HK-2 (cell line): ENCODE data around the gene PSMD1.
"Not testable (repeated sequence)": the region's sequence is repeated elsewhere in the genome, so short reads cannot be mapped to it uniquely, and the experiment has no call there.

Experiments used
- DNase-seq: peaks from one replicate; pipeline ENCODE4 v3.0.0-alpha.2; 2018; ENCODE audit not compliant: unreplicated experiment

Gene PSMD1

DNA sequence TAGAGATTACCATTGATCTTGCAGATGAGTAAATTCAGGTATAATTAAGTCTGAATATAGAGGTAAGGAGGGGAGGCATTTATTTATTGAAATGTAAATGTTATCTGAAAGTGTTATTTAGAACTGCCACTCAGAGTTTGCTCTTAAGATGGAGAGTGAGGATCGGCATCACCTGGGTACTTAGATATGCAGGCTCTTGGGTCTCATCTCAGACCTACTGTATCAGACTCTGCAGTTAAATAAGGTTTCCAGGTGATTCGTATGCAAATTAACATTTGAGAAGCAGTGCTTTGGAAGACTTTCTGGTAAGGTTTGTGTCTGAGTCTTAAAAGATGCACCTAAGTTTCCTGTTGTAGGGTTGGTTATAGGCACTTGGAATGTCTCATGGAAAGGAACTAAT lies 59.0 kb downstream of the PSMD1 start:
- no peak for DNase-seq

- DNase-seq, result no peak
Measured at GRCh38 chr2:231117148-231117547, 60.5 kb downstream of the PSMD1 start.

DNA sequence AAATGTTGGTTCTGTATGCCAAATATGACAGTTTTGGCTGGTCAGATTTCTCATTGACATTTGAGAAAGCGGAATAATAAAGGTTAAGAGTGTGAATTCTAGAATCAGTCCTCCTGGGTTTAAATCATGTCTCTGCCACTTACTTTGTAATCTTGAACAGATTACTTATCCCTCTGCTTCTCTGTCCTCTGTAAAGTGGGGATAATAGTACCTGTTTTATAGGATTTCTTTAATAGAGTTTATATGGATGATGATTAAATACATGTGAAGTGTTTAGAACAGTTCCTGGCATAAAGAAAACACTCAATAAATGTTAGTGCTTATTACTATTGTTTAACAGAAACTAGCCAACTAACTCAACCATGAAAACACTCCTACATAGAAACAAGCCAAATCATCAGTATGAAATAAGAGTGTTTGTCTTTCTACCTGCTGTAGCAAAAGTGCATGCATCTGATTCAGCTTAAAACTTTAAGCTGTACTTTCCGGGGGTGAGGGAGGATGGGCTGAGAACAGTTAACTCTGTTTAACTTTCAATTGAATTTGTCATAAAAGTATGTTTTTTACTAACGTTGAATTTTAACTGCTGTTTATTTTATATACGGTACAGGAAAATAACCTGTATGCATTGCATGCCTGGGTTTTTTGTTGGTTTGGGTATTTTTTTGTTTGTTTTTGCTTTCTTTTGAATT lies 61.4 kb downstream of the PSMD1 start:
- DNase-seq, result no peak

GRCh38 chr2:231118614-231118942 lies 61.9 kb downstream of the PSMD1 start:
- no peak for DNase-seq

GRCh38 chr2:231123362-231123898 lies 66.8 kb downstream of the PSMD1 start:
- no peak for DNase-seq

DNA sequence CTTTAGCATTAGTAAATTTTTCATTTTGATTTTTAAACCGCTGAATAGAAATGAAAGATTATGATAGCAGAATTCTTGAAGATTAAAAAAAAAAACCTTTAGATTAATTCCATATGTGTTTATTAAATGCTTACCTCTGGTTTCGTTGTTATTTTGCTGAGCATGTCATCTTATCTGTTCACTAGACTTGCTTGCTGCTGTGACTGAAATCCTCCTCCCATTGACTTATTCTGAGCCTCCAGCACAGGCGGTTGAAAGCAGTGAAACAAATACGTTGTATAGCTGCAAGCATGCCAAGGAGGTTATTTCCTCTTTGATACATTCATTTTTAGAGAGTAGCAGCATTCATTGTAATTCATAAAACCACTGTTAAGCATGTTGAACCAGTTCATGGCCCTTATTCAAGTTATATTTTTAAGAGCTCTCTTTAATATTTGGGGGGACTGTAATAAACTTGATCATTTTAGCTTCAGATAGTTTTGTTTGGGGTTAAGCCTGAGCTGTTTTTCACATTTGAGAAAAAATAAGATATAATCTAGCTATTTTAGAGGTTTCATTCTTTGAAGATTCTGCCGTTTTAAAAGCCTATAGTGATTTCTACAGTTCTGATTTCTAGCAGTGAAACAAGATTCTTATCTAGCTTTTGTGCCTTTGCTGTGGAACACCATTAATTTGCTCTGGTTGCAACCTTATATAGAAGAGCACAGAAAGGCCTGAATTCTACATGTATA lies 68.3 kb downstream of the PSMD1 start, which contains the start of gene HTR2B:
Gene HTR2B, minus strand, starts transcription at position 205 of the 731 bp plus-strand sequence. CDS start 1,278 bp downstream, outside the sequence.
- no peak for DNase-seq

DNA sequence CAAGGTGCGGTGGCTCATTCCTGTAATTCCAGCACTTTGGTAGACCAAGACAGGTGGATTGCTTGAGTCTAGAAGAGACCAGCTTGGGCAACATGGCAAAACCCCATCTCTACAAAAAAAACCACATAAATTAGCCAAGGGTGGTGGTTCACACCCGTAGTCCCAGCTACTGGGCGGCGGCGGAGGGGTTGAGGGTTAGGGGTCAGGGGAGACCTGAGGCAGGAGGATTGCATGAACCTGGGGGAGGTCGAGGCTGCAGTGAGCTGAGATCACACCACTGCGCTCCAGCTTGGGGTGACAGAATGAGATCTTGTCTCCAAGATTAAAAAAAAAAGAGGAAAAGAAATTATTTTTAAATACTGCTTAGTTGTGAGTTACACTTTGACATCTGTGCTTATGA lies 69.5 kb downstream of the PSMD1 start:
- no peak for DNase-seq

DNA sequence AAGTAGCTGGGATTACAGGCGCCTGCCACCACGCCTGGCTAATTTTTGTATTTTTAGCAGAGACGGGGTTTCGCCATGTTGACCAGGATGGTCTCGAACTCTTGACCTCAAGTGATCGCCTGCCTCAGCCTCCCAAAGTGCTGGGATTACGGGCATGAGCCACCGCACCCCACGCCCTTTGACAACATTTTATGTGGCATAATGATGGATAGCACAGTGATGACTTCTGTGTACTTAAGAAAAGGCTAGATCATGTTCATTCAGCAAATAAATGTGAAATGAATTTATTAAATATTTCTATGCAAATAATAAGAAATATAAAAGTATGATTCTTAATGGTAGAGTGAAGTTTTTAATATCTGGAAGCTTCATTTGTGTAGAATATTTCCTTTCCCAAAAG lies 70.8 kb downstream of the PSMD1 start:
- no peak for DNase-seq

DNA sequence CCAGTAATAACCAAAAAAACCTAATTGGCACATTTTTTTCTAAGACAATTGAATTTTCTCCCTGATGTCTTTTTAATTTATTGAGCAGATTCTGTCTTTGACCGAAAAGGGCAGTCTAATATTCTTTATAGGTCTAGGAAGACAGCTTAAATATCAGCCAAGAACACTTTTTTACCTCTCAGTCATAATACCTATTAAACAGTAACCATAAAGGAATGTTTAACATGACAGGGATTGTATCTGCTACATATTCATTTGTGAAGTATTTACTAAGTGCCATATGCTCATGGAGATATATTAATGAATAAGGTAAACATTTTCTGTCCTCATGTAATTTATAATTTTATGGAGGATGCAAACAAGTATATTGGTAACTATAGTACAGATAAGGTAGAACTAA lies 71.3 kb downstream of the PSMD1 start:
- DNase-seq, result no peak

DNA sequence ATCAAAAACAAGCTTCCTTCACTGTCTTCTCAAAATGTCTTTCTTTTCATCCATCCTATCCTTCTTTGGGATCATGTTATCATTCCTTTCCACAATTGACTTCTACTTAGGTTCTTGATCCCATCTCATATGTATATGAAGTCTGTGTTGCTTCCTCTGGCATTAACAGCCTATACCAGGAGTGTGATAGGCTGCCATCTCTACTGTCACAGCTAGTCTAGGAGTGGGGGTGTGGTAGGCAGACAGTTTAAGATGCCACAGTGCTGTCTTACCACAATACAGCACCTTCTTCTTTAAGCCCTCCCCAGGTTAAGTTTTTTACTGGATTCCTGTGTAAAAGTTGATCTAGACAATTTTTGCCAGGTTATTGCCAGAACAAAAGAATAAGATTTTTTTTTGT lies 71.9 kb downstream of the PSMD1 start:
- no peak for DNase-seq

DNA sequence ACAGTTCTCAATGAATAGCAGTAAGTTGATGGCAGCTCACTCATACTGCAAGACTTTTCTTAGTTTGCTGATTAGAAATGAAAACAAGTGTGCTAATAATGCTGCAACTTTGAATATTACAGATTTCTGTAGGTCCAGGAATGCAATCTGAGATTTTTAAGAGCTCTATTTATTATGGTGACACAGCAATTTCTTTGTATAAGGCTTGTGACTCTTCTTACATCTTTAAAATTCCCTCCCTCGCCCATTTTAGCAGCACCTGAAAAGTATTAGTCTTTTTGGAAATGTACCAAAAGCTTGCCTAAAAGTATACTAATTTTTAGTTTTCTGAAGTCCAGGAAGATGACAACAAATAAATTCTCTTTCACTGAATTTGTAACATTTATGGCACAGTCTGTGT lies 72.5 kb downstream of the PSMD1 start:
- no peak for DNase-seq

DNA sequence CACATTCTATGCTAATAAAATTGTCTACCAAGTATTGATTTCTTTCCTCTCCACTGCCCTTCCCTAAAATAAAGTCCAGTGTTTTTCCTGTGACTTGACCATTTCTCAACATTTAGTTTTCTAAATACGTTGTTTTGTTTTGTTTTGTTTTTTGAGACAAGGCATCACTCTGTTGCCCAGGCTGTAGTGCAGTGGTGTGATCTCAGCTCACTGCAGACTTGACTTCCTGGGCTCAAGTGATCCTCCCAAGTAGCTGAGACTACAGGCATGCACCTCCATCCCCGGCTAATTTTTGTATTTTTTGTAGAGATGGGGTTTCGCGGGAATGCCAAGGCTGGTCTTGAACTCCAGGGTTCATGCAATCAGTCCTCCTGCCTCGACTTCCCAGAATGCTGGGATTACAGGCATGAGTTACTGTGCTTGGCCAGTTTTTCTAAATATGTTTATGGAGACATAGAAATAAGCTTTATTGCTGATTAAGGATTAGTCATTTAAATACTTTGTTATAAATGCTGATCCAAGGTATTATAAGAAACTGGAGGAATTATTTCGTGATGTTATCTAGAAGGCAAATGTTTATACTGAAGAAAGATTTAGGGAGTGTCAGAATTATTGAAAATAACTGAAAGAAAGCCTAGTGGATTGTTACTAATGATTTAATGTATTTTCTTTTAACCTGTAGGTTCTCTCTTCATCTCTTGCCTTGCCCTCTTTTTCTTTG lies 73.8 kb downstream of the PSMD1 start:
- DNase-seq, result no peak

DNA sequence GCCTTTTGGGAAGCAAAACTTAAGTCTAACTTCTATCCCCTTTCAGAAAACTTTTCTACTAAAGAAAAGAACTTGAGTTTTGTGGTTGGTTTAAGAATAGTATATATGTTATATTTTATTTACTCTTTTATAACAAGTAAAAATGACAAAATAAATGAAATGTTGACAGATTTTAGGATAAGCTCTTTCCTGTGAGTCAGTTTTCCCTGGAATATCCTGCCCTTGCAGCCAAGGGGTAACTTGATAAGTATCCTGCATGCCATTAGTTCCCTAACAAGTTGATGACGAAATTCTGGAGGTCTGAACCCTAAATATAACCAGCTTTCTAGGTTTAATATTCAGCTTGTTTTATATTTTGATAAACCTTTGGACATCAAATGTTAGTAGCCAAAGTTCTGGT lies 75.5 kb downstream of the PSMD1 start:
- DNase-seq, result no peak

DNA sequence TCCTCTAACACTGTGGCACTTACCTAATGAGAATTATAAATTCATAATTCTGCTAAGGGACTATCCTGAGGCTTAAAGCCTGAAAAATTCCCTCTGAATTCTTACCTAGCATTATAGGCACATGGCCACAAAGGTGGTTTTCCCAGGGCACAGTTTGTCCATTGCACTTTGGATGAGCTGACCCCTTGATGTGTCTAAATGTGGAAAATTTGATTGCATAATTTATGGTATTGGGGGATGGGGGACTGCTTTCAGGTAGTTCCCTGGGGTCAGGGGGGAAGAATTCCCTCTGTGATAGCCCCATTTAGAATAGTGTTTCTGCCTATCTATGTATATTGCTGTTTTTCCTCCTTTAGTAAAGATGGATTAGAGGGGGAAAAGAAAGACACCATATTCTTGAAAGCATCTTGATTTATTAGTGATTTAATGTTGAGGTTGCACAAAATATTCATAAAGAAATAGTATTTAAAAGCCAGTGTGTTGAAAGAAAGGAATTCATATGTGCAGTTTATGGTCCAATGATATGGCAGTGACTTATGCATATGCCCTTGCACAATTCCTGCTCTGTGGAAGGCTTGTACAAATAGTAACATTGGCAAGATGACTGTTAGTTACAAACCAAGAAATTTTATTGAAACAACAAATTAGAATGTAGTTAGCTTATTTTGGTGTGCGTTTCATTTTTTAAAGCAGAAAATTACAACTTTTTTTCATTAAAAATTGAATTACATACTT lies 76.9 kb downstream of the PSMD1 start:
- DNase-seq, result no peak

DNA sequence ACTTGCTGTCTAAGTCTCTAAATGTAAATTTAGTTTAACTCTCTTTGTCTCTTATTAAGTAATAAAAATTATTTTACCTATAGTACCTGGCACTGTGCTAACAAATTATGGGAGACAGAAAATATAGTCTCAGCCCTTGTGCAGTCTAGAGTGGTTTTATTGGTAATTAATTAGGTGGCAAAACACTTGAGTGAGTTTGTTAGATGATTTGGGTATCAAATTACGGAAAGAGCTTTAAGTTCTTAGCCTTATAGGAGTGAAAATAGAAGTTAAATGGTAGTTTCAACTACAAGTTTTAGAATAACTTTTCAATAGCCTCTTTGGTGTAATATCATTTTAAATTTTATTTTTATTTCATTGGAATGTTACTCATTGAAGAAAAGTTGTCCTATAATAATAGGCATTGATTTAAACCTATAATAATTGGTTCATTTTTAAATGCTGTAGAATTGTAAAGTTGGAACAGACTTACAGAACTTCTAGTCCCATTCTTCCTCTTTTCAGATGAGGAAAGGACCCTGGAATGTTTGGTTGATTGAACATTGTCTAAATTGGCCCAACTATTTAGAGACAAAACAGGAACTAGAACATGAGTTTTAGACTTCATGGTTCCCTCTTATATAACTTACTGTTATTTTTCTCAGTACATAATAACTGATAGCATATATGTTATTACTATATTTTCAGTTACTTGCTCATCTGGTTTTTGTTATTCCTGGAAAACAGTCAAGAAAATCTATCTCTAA lies 78.4 kb downstream of the PSMD1 start:
- no peak for DNase-seq

DNA sequence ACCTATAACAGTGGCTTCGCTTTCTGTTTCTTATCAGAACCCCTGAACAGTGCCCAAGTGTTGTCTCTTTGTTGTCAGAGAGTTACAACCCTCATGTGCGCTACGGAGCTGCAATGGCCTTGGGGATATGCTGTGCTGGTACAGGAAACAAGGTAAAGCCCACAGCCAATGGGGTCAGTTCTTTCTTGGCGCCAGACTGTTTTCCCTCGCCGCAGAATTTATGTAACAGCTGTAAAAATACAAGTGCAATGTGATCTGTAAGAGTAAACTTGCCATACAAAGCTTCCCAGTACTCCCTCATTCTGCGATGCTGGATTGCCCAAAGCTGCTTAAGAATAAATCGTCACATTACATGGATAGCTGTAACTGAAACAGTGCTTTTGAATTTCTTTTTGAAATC lies 82.0 kb downstream of the PSMD1 start:
- no peak for DNase-seq

DNA sequence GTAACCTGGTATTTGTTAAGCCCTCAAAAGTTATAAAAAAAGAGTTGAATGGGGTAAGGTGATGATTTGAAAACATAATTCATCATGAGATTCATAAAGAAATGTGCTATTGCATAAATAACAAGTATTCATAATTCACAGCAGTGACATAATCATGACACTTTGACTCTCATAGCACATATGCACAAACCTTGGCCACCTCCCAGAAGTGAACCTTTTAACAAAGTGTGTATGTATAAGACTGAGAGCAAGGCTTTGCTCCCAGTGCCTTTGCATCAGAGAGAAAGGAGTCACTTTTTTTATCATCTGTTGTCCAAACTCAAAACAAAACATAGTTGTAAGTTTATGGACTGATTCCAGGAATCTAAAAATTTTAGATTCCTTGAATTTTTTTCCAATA lies 83.1 kb downstream of the PSMD1 start:
- no peak for DNase-seq

- not testable (repeated sequence) for DNase-seq
Measured at GRCh38 chr2:231140808-231141207, 84.1 kb downstream of the PSMD1 start.

DNA sequence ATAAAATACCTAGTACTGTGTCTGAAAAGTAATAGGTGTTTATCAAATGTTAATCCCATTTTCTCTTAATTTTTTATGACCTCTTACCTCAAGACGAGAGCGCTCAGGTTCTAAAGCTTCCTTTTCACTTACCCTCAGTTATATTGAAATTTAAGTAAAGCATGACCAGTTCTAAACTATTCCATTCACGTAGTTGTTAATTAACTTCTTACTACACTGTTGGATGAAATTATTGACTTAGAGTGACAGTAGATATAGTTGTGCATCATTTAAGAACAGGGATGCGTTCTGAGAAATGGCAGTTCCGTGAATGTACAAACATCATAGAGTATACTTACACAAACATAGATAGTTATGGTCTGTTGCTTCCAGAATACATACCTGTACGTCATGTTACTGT lies 88.2 kb downstream of the PSMD1 start:
- no peak for DNase-seq

- DNase-seq, result no peak
Measured at GRCh38 chr2:231146665-231147064, 90.0 kb downstream of the PSMD1 start.
